Transverse colon (tissue), 4 donors: ENCODE measurements around the gene UNC5A. TPM values are rescaled to one million over a fixed set of nuclear protein-coding genes. Genes with fewer than 3 reads are reported as not detected.

Experiments
- DNase-seq: peaks from one replicate; pipeline ENCODE4 v3.0.0-alpha.2; 2019
- H3K27ac ChIP-seq, 4 donors: fragments of 200-600 bp; sonication (generic); 2 replicates each; pipeline ENCODE4 v1.5.1; 2016 to 2018; ENCODE audit warnings: inconsistent platforms in 4 of 4
- H3K27me3 ChIP-seq: fragments of 200-600 bp; sonication (generic); 2 replicates; pipeline ENCODE4 v1.5.1; 2017; ENCODE audit warnings: inconsistent platforms
- H3K36me3 ChIP-seq, 4 donors: fragments of 200-600 bp; sonication (generic); 2 replicates each; pipeline ENCODE4 v1.5.1; 2017 to 2019; ENCODE audit warnings: inconsistent platforms in 4 of 4
- H3K4me1 ChIP-seq, 4 donors: fragments of 200-600 bp; sonication (generic); 2 replicates each; pipeline ENCODE4 v1.5.1; 2017 to 2020; ENCODE audit warnings: inconsistent platforms in 4 of 4
- H3K4me3 ChIP-seq, 4 donors: fragments of 200-600 bp; sonication (generic); 1 replicate in 1 of 4; 2 replicates in 3 of 4; pipeline versions ENCODE4 v1.5.1 to v1.6.1; 2017 to 2019; ENCODE audit warnings: inconsistent platforms in 4 of 4
- H3K9me3 ChIP-seq, 2 donors: fragments of 200-600 bp; sonication (generic); 2 replicates each; pipeline ENCODE4 v1.5.1; 2017 to 2019; ENCODE audit warnings: inconsistent platforms in 2 of 2
- EP300 ChIP-seq: sonication (generic); formaldehyde crosslinking; IDR thresholded peaks from one replicate; pipeline ENCODE4 v1.6.1; 2017; ENCODE audit warnings: antibody characterized with exemption, low read depth
- POLR2A ChIP-seq: fragments of 450-650 bp; IDR thresholded peaks from one replicate; pipeline ENCODE4 v1.6.1; 2016; ENCODE audit warnings: antibody characterized with exemption, mild to moderate bottlenecking, moderate library complexity
- POLR2AphosphoS5 ChIP-seq, 3 donors: sonication (generic); formaldehyde crosslinking; IDR thresholded peaks; one replicate each; pipeline ENCODE4 v1.6.1; 2016; ENCODE audit warnings: antibody characterized with exemption in 3 of 3
- WGBS, 2 donors: methylation state at CpG; one replicate each; pipeline ENCODE4 v1.1.5; 2018; ENCODE audit warnings: low coverage in 1 of 2; 5-methylcytosine and 5-hydroxymethylcytosine counted together
- in situ Hi-C, 4 donors: fragments of 200-750 bp; cut with MboI; loops; one replicate each; pipeline versions ENCODE4 v1.15.0 to v1.15.1; 2017; ENCODE audit warnings: low sequenced_read_pairs in 3 of 4, low pct_ligation_motif_present in 1 of 4, low pct_unique_long_range_greater_than_20kb in 1 of 4
- intact Hi-C: fragments of 100-400 bp; cut with DNase I; formaldehyde crosslinking; loops from one replicate; pipeline ENCODE4 v1.15.1; 2023; ENCODE audit warnings: low total_unique reads
- total RNA-seq, 4 donors: library from RNA; depleted of rRNA; stranded (reverse); fragments of >200 nt; gene quantifications; one replicate each; pipeline ENCODE4 v1.1.0, GENCODE V29; 2016
- TF ChIP-seq, protein P1 (sequence below), 5 experiments: fragments of 200-600 bp in 3 of 5; fragments of 450-650 bp in 2 of 5; sonication (generic) in 3 of 5; IDR thresholded peaks; 1 replicate in 2 of 5; 2 replicates in 3 of 5; pipeline ENCODE4 v1.5.1; 2016 to 2017; ENCODE audit warnings: antibody characterized with exemption in 5 of 5, inconsistent platforms in 3 of 5, mild to moderate bottlenecking in 2 of 5, moderate library complexity in 1 of 5

The UNC5A gene
- total RNA-seq, 4 donors from 2014 or later, result 0.32 TPM; not detected in 3

DNA sequence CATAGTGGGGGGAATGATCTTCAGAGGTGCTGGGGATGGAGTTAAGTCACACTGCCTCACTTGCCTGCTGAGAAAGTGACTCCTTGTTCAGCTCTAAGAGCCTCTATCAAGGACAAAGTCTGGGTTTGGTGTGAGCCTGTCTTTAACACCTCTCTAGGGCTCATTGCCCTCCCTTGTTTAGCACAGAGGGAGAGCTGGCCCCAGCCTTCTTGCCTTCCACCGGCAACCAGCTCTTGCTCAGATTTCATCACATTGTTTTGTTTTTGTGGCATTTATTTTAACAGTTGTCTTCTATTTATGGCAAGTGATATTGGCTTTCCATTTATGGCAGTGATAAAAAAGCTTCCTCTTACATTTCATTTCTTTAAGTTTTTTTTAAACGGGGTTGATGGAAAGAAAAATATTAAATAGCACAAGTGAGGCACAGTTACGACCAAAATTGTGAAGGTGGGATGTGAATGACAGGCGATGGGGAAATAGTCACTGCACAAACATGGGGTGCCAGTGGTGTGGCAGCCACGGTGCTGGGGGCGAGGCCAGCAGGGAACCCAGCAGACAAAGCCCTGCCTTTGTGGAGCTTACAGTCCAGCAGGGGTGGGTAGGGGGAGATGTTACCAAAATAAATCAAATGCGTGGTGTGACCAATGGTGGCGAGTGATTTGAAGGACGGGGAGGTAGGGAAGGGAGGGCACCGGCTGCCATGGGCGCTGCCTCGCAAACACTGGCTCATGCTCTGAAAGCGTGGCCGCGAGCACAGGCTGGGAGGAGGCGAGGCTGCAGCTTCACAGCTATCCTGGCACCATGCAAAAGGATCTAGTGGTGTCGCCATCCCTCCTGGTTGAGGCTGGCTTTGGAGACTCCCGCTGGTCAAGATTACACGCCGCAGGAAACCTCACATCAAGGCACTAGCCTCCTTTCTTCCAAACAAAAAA, 21.2 kb upstream of the UNC5A start:
- in situ Hi-C loops, result no loop called here
- no peak for DNase-seq

GRCh38 chr5:176789873-176790615, 20.3 kb upstream of the UNC5A start:
- 52 to 62% methylated on average over 3 to 15 of the region's 15 CpGs for WGBS, 2 donors
- H3K36me3 ChIP-seq, result no peaks in the 10 kb centered on the region
- no peak overlapping the region for H3K27ac ChIP-seq
- H3K9me3 ChIP-seq, result no peaks in the 10 kb centered on the region
- no peaks in the 10 kb centered on the region for H3K4me1 ChIP-seq
- in situ Hi-C loops (no loop called here), intact Hi-C loops (no loop called here)
- TF ChIP-seq POLR2A (no peak), EP300 (no peak), POLR2AphosphoS5 (IDR thresholded peaks at IDR 0.05) (no peak)
- TF ChIP-seq, protein P1, sequence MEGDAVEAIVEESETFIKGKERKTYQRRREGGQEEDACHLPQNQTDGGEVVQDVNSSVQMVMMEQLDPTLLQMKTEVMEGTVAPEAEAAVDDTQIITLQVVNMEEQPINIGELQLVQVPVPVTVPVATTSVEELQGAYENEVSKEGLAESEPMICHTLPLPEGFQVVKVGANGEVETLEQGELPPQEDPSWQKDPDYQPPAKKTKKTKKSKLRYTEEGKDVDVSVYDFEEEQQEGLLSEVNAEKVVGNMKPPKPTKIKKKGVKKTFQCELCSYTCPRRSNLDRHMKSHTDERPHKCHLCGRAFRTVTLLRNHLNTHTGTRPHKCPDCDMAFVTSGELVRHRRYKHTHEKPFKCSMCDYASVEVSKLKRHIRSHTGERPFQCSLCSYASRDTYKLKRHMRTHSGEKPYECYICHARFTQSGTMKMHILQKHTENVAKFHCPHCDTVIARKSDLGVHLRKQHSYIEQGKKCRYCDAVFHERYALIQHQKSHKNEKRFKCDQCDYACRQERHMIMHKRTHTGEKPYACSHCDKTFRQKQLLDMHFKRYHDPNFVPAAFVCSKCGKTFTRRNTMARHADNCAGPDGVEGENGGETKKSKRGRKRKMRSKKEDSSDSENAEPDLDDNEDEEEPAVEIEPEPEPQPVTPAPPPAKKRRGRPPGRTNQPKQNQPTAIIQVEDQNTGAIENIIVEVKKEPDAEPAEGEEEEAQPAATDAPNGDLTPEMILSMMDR (IDR thresholded peaks at IDR 0.05), result no peak
- H3K4me3 ChIP-seq, result no peak overlapping the region
- DNase-seq, result no peak
- peaks cover 72% of the 10 kb centered on the region for H3K27me3 ChIP-seq

More for the DNA sequence above, 21.2 kb upstream of the UNC5A start:
- intact Hi-C loops, result no loop called here
- TF ChIP-seq POLR2A (no peak), POLR2AphosphoS5 (IDR thresholded peaks at IDR 0.05) (no peak), EP300 (no peak)
- TF ChIP-seq, protein P1 (IDR thresholded peaks at IDR 0.05), result no peak
- Histone ChIP-seq H3K27me3 (peaks cover 68% of the 10 kb centered on the region), H3K27ac (no peak overlapping the region), H3K4me3 (no peak overlapping the region), H3K9me3 (no peaks in the 10 kb centered on the region), H3K4me1 (no peaks in the 10 kb centered on the region), H3K36me3 (no peaks in the 10 kb centered on the region)
- 38 to 56% methylated on average over 4 to 20 of the region's 20 CpGs for WGBS, 2 donors

DNA sequence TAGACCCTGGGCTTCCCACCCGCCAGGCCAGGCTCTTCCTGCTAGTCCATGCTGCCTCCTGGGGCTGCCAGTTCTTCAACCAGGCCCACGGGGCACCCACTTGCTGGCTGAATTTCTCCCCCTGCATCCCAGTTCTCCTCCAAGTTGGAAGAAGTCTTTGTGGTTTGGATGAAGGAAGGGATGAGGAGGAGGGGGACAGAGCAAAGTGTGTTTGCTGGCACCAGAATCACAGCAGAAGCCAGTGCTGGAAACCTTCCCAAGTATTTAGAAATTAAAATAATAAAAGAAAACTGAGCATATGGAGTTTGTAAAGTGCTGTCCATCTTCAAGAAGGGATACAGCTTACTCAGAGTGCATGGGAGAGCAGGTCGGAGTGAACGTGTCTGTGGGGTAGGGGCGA, 19.4 kb upstream of the UNC5A start:
- TF ChIP-seq POLR2A, result no peak
- no peak for TF ChIP-seq POLR2AphosphoS5 (IDR thresholded peaks at IDR 0.05)
- TF ChIP-seq, protein P1 (IDR thresholded peaks at IDR 0.05), result no peak
- TF ChIP-seq EP300, result no peak
- intact Hi-C loops (no loop called here), in situ Hi-C loops (no loop called here)
- H3K9me3 ChIP-seq, result no peaks in the 10 kb centered on the region
- WGBS, 2 donors, result 40 to 68% methylated on average over 3 to 5 of the region's 5 CpGs
- H3K4me3 ChIP-seq, result no peak overlapping the region
- H3K4me1 ChIP-seq, result no peaks in the 10 kb centered on the region
- no peak overlapping the region for H3K27ac ChIP-seq
- peaks cover 72% of the 10 kb centered on the region for H3K27me3 ChIP-seq
- no peak for DNase-seq
- no peaks in the 10 kb centered on the region for H3K36me3 ChIP-seq

GRCh38 chr5:176792655-176793342, 17.6 kb upstream of the UNC5A start:
- WGBS, 2 donors, result 64% methylated on average over 17 of the region's 18 CpGs; no CpG with 5 or more reads in 1 of the 2 donors
- in situ Hi-C loops, result no loop called here

More at GRCh38 chr5:176792655-176793342, 17.6 kb upstream of the UNC5A start:
- peaks cover 89% of the 10 kb centered on the region for H3K27me3 ChIP-seq
- H3K36me3 ChIP-seq, result no peaks in the 10 kb centered on the region
- no peak overlapping the region for H3K4me3 ChIP-seq
- TF ChIP-seq POLR2AphosphoS5 (IDR thresholded peaks at IDR 0.05), result no peak
- no peak for TF ChIP-seq EP300
- no peak for TF ChIP-seq POLR2A
- TF ChIP-seq, protein P1 (IDR thresholded peaks at IDR 0.05), result no peak
- intact Hi-C loops, result no loop called here
- no peak for DNase-seq
- H3K9me3 ChIP-seq, result no peaks in the 10 kb centered on the region
- no peaks in the 10 kb centered on the region for H3K4me1 ChIP-seq
- no peak overlapping the region for H3K27ac ChIP-seq
